ENCODE results near the gene TMEM117. TPM values are rescaled to one million over a fixed set of nuclear protein-coding genes. Genes with fewer than 3 reads are reported as not detected.

The TMEM117 gene
- 22.1 TPM for total RNA-seq

GRCh38 chr12:43835656-43836474, at the start of gene TMEM117:
Gene TMEM117 (plus strand): TSS chr12:43836081.
- Histone ChIP-seq H3K9me3 (no peaks in the 10 kb centered on the region), H3K4me3 (peak within 1 kb of the TSS; percentile 62 to 69), H3K27me3 (no peaks in the 10 kb centered on the region), H3K4me1 (peaks cover 30% of the 10 kb centered on the region), H3K36me3 (no peaks in the 10 kb centered on the region), H3K27ac (peak within 1 kb of the TSS; percentile 91)
- TF ChIP-seq POLR2AphosphoS5 (IDR thresholded peaks at IDR 0.05; ENCODE audit: insufficient read depth in 1 of 2, low read depth in 1 of 2) = peak in 1 of 2 donors; percentile 70
- TF ChIP-seq POLR2A (IDR thresholded peaks at IDR 0.05) = no peak
- intact Hi-C loops (cut with DNase I) = no loop called here
- no peak for DNase-seq (ENCODE audit: extremely low spot score in 2 of 2)

GRCh38 chr12:43786899-43787693, 48.8 kb upstream of the TMEM117 start:
- intact Hi-C loops (cut with DNase I) = no loop called here
- no peak overlapping the region for H3K4me3 ChIP-seq
- H3K9me3 ChIP-seq = no peaks in the 10 kb centered on the region
- H3K4me1 ChIP-seq = no peaks in the 10 kb centered on the region
- TF ChIP-seq POLR2A (IDR thresholded peaks at IDR 0.05) = no peak
- no peak for TF ChIP-seq CTCF (IDR thresholded peaks at IDR 0.05)
- no peak for TF ChIP-seq POLR2AphosphoS5 (IDR thresholded peaks at IDR 0.05; ENCODE audit: insufficient read depth in 1 of 2, low read depth in 1 of 2)
- DNase-seq (ENCODE audit: extremely low spot score in 2 of 2) = no peak
- H3K36me3 ChIP-seq = peaks cover 0 to 46% of the 10 kb centered on the region in 2 donors
- H3K27me3 ChIP-seq = no peaks in the 10 kb centered on the region
- no peak overlapping the region for H3K27ac ChIP-seq

DNA sequence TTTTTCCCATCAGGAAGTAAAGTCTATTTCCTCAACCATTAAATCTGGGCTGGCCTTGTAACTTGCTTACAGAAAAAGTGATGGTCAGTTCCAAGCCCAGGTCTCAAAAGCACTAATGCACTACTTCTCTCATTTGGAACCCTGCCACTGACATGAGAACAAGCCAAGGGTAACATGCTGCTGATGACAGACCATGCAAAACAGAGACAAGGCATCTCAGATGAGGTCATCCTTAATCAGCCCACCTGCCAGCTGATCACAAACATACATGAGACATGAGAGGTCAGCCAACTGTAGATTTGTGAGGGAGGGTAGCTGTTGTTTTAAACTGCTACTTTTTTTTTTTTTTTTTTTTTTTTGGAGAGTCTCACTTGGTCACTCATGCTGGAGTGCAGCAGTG, 45.9 kb upstream of the TMEM117 start:
- Histone ChIP-seq H3K27ac (no peak overlapping the region), H3K4me3 (no peak overlapping the region), H3K36me3 (peaks cover 0 to 21% of the 10 kb centered on the region in 2 donors), H3K27me3 (no peaks in the 10 kb centered on the region), H3K9me3 (no peaks in the 10 kb centered on the region), H3K4me1 (no peaks in the 10 kb centered on the region)
- TF ChIP-seq CTCF (IDR thresholded peaks at IDR 0.05) = no peak
- no peak for TF ChIP-seq POLR2AphosphoS5 (IDR thresholded peaks at IDR 0.05; ENCODE audit: insufficient read depth in 1 of 2, low read depth in 1 of 2)
- TF ChIP-seq POLR2A (IDR thresholded peaks at IDR 0.05) = no peak
- no peak for DNase-seq (ENCODE audit: extremely low spot score in 2 of 2)
- intact Hi-C loops (cut with DNase I) = no loop called here

GRCh38 chr12:43795716-43796280, 40.1 kb upstream of the TMEM117 start:
- Histone ChIP-seq H3K9me3 (no peaks in the 10 kb centered on the region), H3K27me3 (no peaks in the 10 kb centered on the region), H3K4me1 (no peaks in the 10 kb centered on the region), H3K27ac (no peak overlapping the region), H3K4me3 (no peak overlapping the region), H3K36me3 (peaks cover 0 to 57% of the 10 kb centered on the region in 2 donors)
- no peak for DNase-seq (ENCODE audit: extremely low spot score in 2 of 2)
- TF ChIP-seq POLR2AphosphoS5 (IDR thresholded peaks at IDR 0.05; ENCODE audit: insufficient read depth in 1 of 2, low read depth in 1 of 2) (no peak), POLR2A (IDR thresholded peaks at IDR 0.05) (no peak)
- intact Hi-C loops (cut with DNase I) = no loop called here

GRCh38 chr12:43797561-43798217, 38.2 kb upstream of the TMEM117 start:
- TF ChIP-seq CTCF (IDR thresholded peaks at IDR 0.05) (no peak), POLR2A (IDR thresholded peaks at IDR 0.05) (no peak), POLR2AphosphoS5 (IDR thresholded peaks at IDR 0.05; ENCODE audit: insufficient read depth in 1 of 2, low read depth in 1 of 2) (no peak)
- intact Hi-C loops (cut with DNase I) = no loop called here

More at GRCh38 chr12:43797561-43798217, 38.2 kb upstream of the TMEM117 start:
- H3K4me1 ChIP-seq = peaks cover 1% of the 10 kb centered on the region
- no peak overlapping the region for H3K27ac ChIP-seq
- no peak for DNase-seq (ENCODE audit: extremely low spot score in 2 of 2)
- H3K27me3 ChIP-seq = no peaks in the 10 kb centered on the region
- H3K4me3 ChIP-seq = no peak overlapping the region
- H3K9me3 ChIP-seq = no peaks in the 10 kb centered on the region
- peaks cover 0 to 58% of the 10 kb centered on the region in 2 donors for H3K36me3 ChIP-seq
